ENCODE results near the gene MAPKAPK2.

MAPKAPK2 gene

DNA sequence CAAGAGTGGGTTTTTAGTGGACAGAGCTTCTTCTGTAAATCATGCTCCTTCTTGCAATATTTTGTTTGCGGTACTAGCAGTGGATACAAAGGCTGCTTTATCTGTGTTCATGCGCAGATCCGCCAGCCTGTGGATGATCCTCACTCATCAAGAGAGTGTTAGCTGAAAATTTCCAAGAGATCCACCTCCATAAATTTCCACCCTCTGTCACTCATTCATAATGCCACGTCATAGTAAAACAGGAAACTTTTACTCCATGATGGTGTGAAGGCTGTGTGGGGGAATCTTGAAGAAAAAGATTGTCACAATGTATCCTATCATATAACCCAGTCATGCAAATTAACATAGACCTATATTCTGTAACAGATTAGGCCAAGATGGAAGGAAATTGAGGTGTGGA lies 4.4 kb upstream of the MAPKAPK2 start:
- H3K9ac ChIP-seq = no peak overlapping the region
- H3K36me3 ChIP-seq (ENCODE audit: control insufficient read depth, insufficient read depth, low read length) = no peaks in the 10 kb centered on the region
- no peak overlapping the region for H3K27ac ChIP-seq
- no peak overlapping the region for H3K4me2 ChIP-seq (ENCODE audit: low read length)
- H3K9me3 ChIP-seq (ENCODE audit: control insufficient read depth, low read length) = no peaks in the 10 kb centered on the region
- TF ChIP-seq, protein P1, sequence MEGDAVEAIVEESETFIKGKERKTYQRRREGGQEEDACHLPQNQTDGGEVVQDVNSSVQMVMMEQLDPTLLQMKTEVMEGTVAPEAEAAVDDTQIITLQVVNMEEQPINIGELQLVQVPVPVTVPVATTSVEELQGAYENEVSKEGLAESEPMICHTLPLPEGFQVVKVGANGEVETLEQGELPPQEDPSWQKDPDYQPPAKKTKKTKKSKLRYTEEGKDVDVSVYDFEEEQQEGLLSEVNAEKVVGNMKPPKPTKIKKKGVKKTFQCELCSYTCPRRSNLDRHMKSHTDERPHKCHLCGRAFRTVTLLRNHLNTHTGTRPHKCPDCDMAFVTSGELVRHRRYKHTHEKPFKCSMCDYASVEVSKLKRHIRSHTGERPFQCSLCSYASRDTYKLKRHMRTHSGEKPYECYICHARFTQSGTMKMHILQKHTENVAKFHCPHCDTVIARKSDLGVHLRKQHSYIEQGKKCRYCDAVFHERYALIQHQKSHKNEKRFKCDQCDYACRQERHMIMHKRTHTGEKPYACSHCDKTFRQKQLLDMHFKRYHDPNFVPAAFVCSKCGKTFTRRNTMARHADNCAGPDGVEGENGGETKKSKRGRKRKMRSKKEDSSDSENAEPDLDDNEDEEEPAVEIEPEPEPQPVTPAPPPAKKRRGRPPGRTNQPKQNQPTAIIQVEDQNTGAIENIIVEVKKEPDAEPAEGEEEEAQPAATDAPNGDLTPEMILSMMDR (IDR thresholded peaks at IDR 0.05) = no peak
- H2AFZ ChIP-seq = no peak overlapping the region
- H3K27me3 ChIP-seq (ENCODE audit: control insufficient read depth, insufficient read depth, low read length) = no peaks in the 10 kb centered on the region
- H3K79me2 ChIP-seq = no peaks in the 10 kb centered on the region
- no peak overlapping the region for H3K4me3 ChIP-seq (ENCODE audit: low read depth, low read length)
- no peaks in the 10 kb centered on the region for H3K4me1 ChIP-seq

DNA sequence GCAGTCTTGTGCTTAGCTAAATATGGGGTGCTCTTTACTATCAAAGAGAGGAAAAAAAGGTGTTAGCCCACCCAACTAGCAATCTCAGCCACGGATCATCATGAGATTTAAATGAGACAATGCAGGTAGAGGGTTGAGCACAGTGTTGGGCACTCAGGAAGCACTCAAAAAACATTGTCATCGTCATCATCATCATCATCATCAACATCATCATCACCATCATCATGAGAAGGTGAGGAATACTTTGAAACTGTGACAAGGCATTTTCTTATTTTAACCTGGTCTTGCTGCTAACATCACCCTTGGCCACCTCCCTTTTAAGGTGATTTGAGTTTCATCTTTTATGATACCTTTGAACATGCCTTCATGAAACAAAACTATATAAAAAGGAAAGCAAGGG lies 3.3 kb upstream of the MAPKAPK2 start:
- no peaks in the 10 kb centered on the region for H3K27me3 ChIP-seq (ENCODE audit: control insufficient read depth, insufficient read depth, low read length)
- H3K9ac ChIP-seq = no peak overlapping the region
- H3K4me1 ChIP-seq = no peaks in the 10 kb centered on the region
- no peak overlapping the region for H3K27ac ChIP-seq
- H3K4me2 ChIP-seq (ENCODE audit: low read length) = no peak overlapping the region
- no peak overlapping the region for H3K4me3 ChIP-seq (ENCODE audit: low read depth, low read length)
- no peak overlapping the region for H2AFZ ChIP-seq
- H3K79me2 ChIP-seq = no peaks in the 10 kb centered on the region
- no peaks in the 10 kb centered on the region for H3K9me3 ChIP-seq (ENCODE audit: control insufficient read depth, low read length)
- no peaks in the 10 kb centered on the region for H3K36me3 ChIP-seq (ENCODE audit: control insufficient read depth, insufficient read depth, low read length)
- TF ChIP-seq, protein P1 (IDR thresholded peaks at IDR 0.05) = no peak

DNA sequence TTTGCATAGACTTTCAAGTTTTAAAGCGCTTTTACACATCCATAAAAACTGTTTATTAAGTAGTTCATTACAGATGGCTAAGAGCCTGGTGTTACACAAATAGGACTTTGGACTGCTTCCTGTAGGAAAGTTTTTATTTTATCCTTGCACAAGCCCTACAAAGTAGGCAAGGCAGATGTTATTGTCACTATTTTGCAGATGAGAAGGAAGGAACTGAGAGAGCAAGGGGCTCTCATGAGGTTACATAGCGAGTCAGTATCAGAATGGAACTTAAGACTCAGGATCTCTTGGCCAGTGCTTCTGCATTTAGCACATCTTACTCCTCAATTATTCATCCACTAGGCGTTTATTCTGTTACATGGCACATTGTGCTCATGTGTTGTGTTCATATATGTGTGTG lies 2.6 kb upstream of the MAPKAPK2 start:
- H3K27me3 ChIP-seq (ENCODE audit: control insufficient read depth, insufficient read depth, low read length) = no peaks in the 10 kb centered on the region
- TF ChIP-seq, protein P1 (IDR thresholded peaks at IDR 0.05) = no peak
- H3K4me1 ChIP-seq = peaks cover 4% of the 10 kb centered on the region
- H2AFZ ChIP-seq = no peak overlapping the region
- no peaks in the 10 kb centered on the region for H3K79me2 ChIP-seq
- H3K9ac ChIP-seq = no peak overlapping the region
- H3K36me3 ChIP-seq (ENCODE audit: control insufficient read depth, insufficient read depth, low read length) = no peaks in the 10 kb centered on the region
- no peak overlapping the region for H3K27ac ChIP-seq
- no peak overlapping the region for H3K4me3 ChIP-seq (ENCODE audit: low read depth, low read length)
- H3K9me3 ChIP-seq (ENCODE audit: control insufficient read depth, low read length) = no peaks in the 10 kb centered on the region
- no peak overlapping the region for H3K4me2 ChIP-seq (ENCODE audit: low read length)

DNA sequence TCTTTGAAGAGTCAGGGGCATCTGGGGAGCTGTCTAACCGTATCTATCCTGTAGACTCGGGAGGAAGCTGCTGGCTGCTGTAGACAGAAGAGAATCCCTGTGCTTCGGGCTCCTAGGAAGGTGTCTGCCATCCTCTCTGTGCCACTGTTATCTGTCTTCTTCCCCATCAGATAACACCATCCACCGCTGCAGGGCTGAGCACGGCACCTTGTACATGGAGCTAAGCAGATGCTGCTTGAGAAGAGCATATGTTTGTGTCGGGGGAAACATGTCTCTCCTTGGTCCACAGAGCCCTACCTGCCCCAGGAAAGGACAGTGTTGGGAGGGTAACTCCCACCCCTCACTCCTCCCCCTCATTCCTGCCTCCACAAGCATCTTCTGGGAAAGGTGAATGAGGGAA lies 1.4 kb upstream of the MAPKAPK2 start:
- peaks cover 5% of the 10 kb centered on the region for H3K79me2 ChIP-seq
- no peak overlapping the region for H3K9ac ChIP-seq
- H3K27ac ChIP-seq = no peak overlapping the region
- H3K36me3 ChIP-seq (ENCODE audit: control insufficient read depth, insufficient read depth, low read length) = no peaks in the 10 kb centered on the region
- no peaks in the 10 kb centered on the region for H3K9me3 ChIP-seq (ENCODE audit: control insufficient read depth, low read length)
- H3K4me2 ChIP-seq (ENCODE audit: low read length) = no peak overlapping the region
- H2AFZ ChIP-seq = no peak overlapping the region
- no peaks in the 10 kb centered on the region for H3K27me3 ChIP-seq (ENCODE audit: control insufficient read depth, insufficient read depth, low read length)
- H3K4me3 ChIP-seq (ENCODE audit: low read depth, low read length) = no peak overlapping the region
- peaks cover 4% of the 10 kb centered on the region for H3K4me1 ChIP-seq
- TF ChIP-seq, protein P1 (IDR thresholded peaks at IDR 0.05) = no peak

DNA sequence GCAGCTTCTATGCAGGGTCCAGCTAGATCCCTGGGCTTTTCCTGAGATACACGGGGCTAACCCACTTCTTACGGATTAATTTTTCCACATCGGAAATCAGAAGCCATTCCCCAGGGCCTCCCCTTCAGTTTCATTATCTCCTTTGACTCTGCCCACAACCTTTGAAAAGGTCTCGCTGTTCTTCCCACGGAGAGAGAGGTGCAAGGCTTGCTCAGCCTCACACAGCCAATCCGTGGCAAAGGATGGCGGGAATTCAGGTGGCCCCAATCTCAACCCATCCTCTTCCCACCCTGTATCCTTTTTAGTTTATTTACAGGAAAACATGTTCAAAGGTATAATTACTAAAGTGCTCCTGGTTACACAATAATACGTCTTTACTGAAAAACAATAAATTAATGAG lies 702 bp upstream of the MAPKAPK2 start:
- H3K4me3 ChIP-seq (ENCODE audit: low read depth, low read length) = peak overlapping the region; percentile 55
- no peaks in the 10 kb centered on the region for H3K9me3 ChIP-seq (ENCODE audit: control insufficient read depth, low read length)
- no peaks in the 10 kb centered on the region for H3K27me3 ChIP-seq (ENCODE audit: control insufficient read depth, insufficient read depth, low read length)
- H3K4me2 ChIP-seq (ENCODE audit: low read length) = no peak overlapping the region
- no peak overlapping the region for H2AFZ ChIP-seq
- TF ChIP-seq, protein P1 (IDR thresholded peaks at IDR 0.05) = no peak
- H3K4me1 ChIP-seq = peaks cover 4% of the 10 kb centered on the region
- H3K9ac ChIP-seq = no peak overlapping the region
- H3K36me3 ChIP-seq (ENCODE audit: control insufficient read depth, insufficient read depth, low read length) = no peaks in the 10 kb centered on the region
- H3K27ac ChIP-seq = no peak overlapping the region
- peaks cover 5% of the 10 kb centered on the region for H3K79me2 ChIP-seq
